ENCODE data around the gene CELF5.

GRCh38 chr19:3220576-3220975 is 3.9 kb upstream of the CELF5 start:
- TF ChIP-seq CTCF (conservative IDR thresholded peaks at IDR 0.05): no peak
- TF ChIP-seq EZH2 (IDR thresholded peaks at IDR 0.05; ENCODE audit: low read depth): no peak

Data from PC-9 (cell line).